HFFc6 (cell line): ENCODE results near the gene FMNL3. TPM values are rescaled to one million over a fixed set of nuclear protein-coding genes. Genes with fewer than 3 reads are reported as not detected.
"Not testable (repeated sequence)": the region's sequence is repeated elsewhere in the genome, so short reads cannot be mapped to it uniquely, and the experiment has no call there.

Source experiments
- DNase-seq: peaks from one replicate; pipeline ENCODE4 v3.0.0-alpha.2; 2018
- H3K27ac Mint-ChIP-seq: 2 replicates; pipeline ENCODE4 v1.8.0; 2020; ENCODE audit warnings: mild to moderate bottlenecking, mixed read lengths
- H3K27me3 Mint-ChIP-seq: 2 replicates; pipeline ENCODE4 v1.8.0; 2021; ENCODE audit warnings: mild to moderate bottlenecking, moderate library complexity, mixed read lengths; ENCODE audit not compliant: insufficient read depth
- H3K36me3 Mint-ChIP-seq: 2 replicates; pipeline ENCODE4 v1.8.0; 2021; ENCODE audit warnings: low read depth, mixed read lengths
- H3K4me1 Mint-ChIP-seq: 2 replicates; pipeline ENCODE4 v1.8.0; 2020; ENCODE audit warnings: low read depth, mixed read lengths
- H3K4me3 Mint-ChIP-seq: 2 replicates; pipeline ENCODE4 v1.8.0; 2020; ENCODE audit warnings: mild to moderate bottlenecking, moderate library complexity, mixed read lengths
- H3K9me3 Mint-ChIP-seq: 2 replicates; pipeline ENCODE4 v1.8.0; 2020; ENCODE audit warnings: mild to moderate bottlenecking, mixed read lengths
- CTCF ChIP-seq: fragments of 200-600 bp; sonication (generic); IDR thresholded peaks from 2 replicates; pipeline ENCODE4 v1.5.0; 2021; ENCODE audit warnings: antibody characterized with exemption, mild to moderate bottlenecking
- total RNA-seq, 6 experiments: library from RNA; stranded (reverse); fragmentation: NEBNext Ultra II Directional; extraction: Animal tissue kit (Norgen Biotek cat#: 25700); gene quantifications; 2 replicates in 1 of 6; 3 replicates in 5 of 6; pipeline ENCODE4 v1.2.3, GENCODE V29; 2021

The FMNL3 gene
- total RNA-seq, 6 experiments from 2014 or later = 15.8 to 21.8 (median 19.5) TPM

DNA sequence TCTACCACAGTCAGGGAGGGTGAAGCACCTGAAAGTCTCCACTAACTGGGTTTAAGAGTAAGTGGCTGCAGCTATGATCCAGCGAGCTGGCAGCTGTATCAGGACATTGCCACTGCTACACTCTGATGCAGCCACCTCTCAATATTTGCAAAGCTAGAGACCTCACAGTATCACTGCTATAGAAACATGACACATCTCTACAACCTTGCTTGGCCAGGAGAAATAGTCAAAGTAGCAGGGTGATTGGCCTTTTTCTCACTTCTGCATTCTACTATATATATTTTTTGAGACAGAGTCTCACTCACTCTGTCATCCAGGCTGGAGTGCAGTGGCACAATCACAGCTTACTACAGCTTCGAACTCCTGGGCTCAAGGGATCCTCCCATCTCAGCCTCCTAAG is 9.3 kb upstream of the FMNL3 start:
- no peak overlapping the region for H3K27ac Mint-ChIP-seq
- H3K4me1 Mint-ChIP-seq = peaks cover 5% of the 10 kb centered on the region
- H3K9me3 Mint-ChIP-seq = no peaks in the 10 kb centered on the region; the same call in 1 of the 2 replicates
- no peak for DNase-seq
- TF ChIP-seq CTCF = no peak
- no peak overlapping the region for H3K4me3 Mint-ChIP-seq
- no peaks in the 10 kb centered on the region for H3K36me3 Mint-ChIP-seq
- H3K27me3 Mint-ChIP-seq = peaks cover 16% of the 10 kb centered on the region

GRCh38 chr12:49713952-49714351 is 6.7 kb upstream of the FMNL3 start:
- not testable (repeated sequence) for H3K27ac Mint-ChIP-seq, DNase-seq, H3K36me3 Mint-ChIP-seq, H3K9me3 Mint-ChIP-seq, H3K4me3 Mint-ChIP-seq, H3K4me1 Mint-ChIP-seq
- peaks cover 15% of the 10 kb centered on the region for H3K27me3 Mint-ChIP-seq

- Mint-ChIP-seq H3K4me1 (peaks cover 30% of the 10 kb centered on the region), H3K27me3 (peaks cover 15% of the 10 kb centered on the region), H3K27ac (no peak overlapping the region), H3K4me3 (no peak overlapping the region), H3K9me3 (no peaks in the 10 kb centered on the region; the same call in 1 of the 2 replicates), H3K36me3 (no peaks in the 10 kb centered on the region)
- no peak for DNase-seq
- no peak for TF ChIP-seq CTCF
Observed at GRCh38 chr12:49708851-49709250, 1.6 kb upstream of the FMNL3 start.

GRCh38 chr12:49707812-49708147 is 575 bp upstream of the FMNL3 start:
- H3K27ac Mint-ChIP-seq = no peak overlapping the region
- peaks cover 15% of the 10 kb centered on the region for H3K27me3 Mint-ChIP-seq
- TF ChIP-seq CTCF = peak; percentile 64
- peak overlapping the region; percentile 29 for H3K4me3 Mint-ChIP-seq
- H3K4me1 Mint-ChIP-seq = peaks cover 41% of the 10 kb centered on the region
- no peaks in the 10 kb centered on the region; the same call in 1 of the 2 replicates for H3K9me3 Mint-ChIP-seq
- no peak for DNase-seq
- H3K36me3 Mint-ChIP-seq = no peaks in the 10 kb centered on the region

GRCh38 chr12:49706351-49707127 is 666 bp downstream of the FMNL3 start:
- peak overlapping the region; percentile 76 for H3K27ac Mint-ChIP-seq
- H3K27me3 Mint-ChIP-seq = peaks cover 10% of the 10 kb centered on the region
- H3K36me3 Mint-ChIP-seq = no peaks in the 10 kb centered on the region
- no peak for TF ChIP-seq CTCF
- H3K4me1 Mint-ChIP-seq = peaks cover 52% of the 10 kb centered on the region
- H3K9me3 Mint-ChIP-seq = no peaks in the 10 kb centered on the region
- DNase-seq = no peak
- peak overlapping the region; percentile 93 for H3K4me3 Mint-ChIP-seq

DNA sequence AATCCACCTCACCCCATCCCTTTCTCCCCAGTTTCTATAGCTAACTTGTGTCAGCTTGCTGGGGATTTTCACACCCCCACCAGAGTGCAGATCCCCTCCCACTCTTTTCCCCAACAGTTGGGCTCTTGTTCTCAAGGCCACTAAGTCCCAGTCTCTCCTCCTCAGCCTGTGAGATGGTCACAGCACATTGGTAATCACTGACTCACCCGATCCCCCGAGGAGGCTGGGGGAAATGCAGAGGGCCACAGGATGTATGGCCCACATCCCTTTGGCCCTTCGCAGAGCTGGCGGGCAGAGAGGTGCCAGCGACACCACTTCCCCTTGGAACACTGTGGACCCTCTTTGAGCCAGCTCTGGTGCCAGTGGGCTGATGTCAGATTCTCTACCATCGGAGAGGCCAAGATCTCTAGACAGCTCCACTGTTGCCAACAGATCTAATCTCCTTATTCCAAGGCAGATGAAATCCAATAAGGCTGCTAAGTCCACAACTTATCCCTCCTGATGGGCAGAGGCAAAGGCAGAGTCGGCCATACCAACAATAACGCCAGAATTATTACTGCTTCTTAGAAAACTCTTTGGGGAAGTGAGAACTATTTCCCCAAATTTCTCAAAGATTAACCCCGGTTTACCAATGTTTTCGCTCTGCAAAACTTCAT is 1.6 kb downstream of the FMNL3 start:
- peak; percentile 50 for DNase-seq
- Mint-ChIP-seq H3K27ac (peak overlapping the region; percentile 76), H3K9me3 (no peaks in the 10 kb centered on the region), H3K36me3 (no peaks in the 10 kb centered on the region), H3K27me3 (peaks cover 4% of the 10 kb centered on the region), H3K4me1 (peaks cover 52% of the 10 kb centered on the region), H3K4me3 (peak overlapping the region; percentile 93)
- no peak for TF ChIP-seq CTCF
